Suppressor macrophage (primary cell): Measurements from ENCODE around the gene GPR21.
A peak's percentile ranks its signal among the peaks of the same experiment; 100 is the strongest.

Experiments
- DNase-seq, 4 experiments: peaks; one replicate each; pipeline ENCODE4 v3.0.0-alpha.2; 2020 to 2022

The GPR21 gene

DNA sequence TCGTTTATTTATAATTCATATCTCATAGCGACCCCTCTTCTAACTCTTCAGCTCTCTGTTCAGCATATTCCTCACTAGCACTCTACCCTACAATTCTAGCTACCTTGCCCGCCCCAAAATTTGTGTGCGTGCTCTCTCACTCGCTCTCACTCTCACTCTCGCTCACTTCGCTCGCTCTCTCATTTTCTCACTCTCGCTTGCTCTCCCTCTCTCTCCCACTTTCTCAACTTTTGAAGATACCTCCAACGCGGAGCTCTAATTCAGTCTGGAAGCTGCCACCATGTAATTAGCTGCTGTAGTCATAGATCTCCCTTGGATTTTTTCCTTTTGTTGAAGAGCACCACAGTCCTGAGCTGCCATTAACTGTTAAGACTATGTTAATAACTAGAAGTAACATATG lies 30.4 kb downstream of the GPR21 start:
- no peak for DNase-seq

- DNase-seq, result no peak
Measured at GRCh38 chr9:123064716-123065115, 31.2 kb downstream of the GPR21 start.

DNA sequence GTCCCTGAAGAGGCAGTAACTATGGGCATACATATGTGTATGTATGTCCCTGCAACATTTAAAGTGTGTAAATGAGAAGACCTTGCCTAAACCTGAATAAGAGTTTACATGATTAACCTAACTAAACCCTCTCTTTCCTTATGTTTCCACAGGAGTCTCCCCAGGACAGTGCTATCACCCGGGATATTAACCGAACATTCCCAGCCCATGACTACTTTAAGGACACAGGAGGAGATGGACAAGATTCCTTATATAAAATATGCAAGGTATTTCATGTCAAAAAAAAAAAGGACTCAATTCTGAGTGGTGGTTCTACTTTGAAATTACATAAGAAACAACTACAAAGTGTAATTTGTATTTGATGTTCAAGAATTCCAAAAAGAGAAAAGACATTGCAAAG lies 31.7 kb downstream of the GPR21 start:
- no peak for DNase-seq

GRCh38 chr9:123067136-123067535 lies 33.7 kb downstream of the GPR21 start:
- no peak for DNase-seq

- DNase-seq, result no peak
Measured at GRCh38 chr9:123069010-123069481, 35.6 kb downstream of the GPR21 start.

DNA sequence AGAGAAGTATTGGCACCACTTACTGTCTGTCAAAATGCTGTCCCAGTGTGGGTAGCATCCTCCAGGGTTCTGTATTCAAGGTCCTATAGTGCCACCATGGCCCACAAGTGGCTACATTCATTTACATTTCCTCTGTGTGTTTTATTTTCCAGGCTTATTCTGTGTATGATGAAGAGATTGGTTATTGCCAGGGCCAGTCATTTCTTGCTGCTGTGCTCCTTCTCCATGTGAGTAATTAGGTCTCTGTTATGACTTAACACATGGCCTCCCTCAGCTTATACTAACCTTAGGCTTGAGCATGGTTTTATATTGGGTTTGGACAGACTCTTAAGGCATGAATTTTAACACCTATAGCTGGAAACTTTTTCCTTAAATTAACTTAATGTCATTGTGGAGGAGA lies 36.7 kb downstream of the GPR21 start:
- no peak for DNase-seq

DNA sequence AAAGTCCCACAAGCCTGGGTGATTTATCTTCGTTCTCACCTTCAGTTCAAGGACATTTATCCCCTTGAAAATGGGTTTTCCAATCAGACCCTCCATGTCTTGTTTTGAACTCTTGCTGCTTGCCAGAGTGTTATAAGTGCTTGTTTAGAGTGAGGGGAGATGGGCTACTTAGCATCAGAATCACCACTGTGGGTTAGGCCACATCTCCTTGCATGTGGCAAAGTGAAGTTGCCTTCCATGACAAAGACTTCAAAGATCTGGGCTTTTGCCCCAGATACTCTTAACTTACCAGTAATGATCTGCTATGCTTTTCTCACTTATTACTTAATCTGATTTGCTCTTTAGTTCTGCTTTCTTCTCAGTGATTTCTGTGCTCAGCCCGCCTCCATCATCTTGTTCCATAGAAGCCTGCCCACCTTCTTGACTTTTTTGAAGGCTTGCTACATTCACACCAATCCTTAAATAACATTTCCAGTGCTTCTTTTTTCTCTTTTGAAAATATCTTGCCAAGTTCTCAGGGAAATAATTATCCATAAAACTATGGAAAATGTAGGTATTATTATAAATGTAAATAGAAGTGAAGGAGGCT lies 39.0 kb downstream of the GPR21 start:
- DNase-seq, result peak in 3 of 4 experiments; percentile 5 to 9 (median 7)

DNA sequence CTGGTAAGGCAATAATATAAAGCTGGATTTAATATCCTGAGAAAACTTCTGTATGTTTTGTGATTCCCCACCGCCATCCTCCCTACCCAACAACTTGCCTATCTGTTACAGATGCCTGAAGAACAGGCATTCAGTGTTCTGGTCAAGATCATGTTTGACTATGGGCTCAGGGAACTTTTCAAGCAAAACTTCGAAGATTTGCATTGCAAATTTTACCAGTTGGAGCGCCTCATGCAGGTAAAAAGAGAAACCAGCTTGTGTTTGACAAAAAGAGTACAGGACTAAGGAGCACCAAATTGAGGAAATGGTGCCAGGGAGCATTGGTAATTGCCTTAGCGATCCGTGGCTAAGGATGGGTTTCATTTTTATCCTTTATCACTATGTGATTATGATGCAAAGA lies 40.0 kb downstream of the GPR21 start:
- DNase-seq, result no peak

DNA sequence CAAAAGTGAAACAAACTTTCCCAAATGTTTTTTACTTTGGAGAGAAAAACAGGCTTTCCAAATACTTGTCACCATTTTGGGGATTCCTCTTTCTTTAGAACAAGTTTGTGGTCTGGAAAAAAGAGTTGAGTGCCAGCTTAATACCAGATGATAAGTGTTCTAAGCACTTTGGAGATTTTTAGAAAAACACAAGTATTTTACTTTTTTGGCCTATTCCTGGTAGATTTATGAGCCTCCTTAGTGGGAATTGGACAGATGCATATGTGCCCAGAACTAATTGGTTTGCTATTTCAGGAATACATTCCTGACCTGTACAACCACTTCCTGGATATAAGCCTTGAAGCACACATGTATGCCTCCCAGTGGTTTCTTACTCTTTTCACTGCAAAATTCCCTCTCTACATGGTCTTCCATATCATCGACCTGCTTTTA lies 40.5 kb downstream of the GPR21 start:
- no peak for DNase-seq

- DNase-seq, result no peak
Measured at GRCh38 chr9:123074628-123075027, 41.2 kb downstream of the GPR21 start.

GRCh38 chr9:123080444-123080843 lies 47.0 kb downstream of the GPR21 start:
- no peak for DNase-seq

GRCh38 chr9:123081824-123082223 lies 48.4 kb downstream of the GPR21 start:
- peak; percentile 15 to 32 (median 32) for DNase-seq

GRCh38 chr9:123083680-123084079 lies 50.2 kb downstream of the GPR21 start:
- DNase-seq, result no peak

- DNase-seq, result no peak
Measured at GRCh38 chr9:123084256-123084655, 50.8 kb downstream of the GPR21 start.
